GM21619 (cell line): Measurements from ENCODE around the gene PTPRK.

Source experiments
- ATAC-seq: cut with Tn5 transposase; IDR thresholded peaks from one replicate; pipeline ENCODE4 v1.9.1; 2021; ENCODE audit not compliant: unreplicated experiment

PTPRK gene

DNA sequence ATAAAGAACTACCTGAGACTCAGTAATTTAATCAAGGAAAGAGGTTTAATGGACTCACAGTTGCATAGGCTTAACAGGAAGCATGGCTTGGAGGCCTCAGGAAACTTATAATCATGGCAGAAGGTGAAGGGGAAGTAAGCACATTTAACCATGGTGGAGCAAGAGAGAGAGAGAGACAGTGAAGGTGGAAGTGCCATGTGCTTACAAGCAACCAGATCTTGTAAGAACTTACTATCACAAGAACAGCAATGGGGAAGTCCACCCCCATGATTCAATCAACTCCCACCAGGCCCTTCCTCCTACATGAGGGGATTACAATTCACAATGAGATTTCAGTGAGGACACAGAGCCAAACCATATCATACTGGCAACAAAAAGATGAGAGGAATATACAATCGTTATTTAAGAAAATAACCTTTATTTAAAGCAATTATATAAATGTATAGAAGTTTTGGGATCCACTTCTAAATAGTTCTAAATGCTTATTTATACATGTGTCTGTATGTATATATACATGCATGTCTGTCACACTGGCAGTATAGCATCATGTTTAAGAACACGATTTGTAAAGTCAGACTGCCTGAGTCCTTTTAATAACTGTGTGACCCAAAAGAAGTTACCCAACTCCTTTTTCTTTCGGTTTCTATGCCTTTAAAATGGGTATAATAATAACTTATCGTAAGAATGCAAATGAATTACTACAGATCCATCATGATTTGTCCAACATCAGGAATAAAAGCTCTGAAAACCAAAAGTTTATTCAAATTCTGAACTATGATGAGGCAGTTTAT lies 363.9 kb downstream of the PTPRK start:
- ATAC-seq: no peak

DNA sequence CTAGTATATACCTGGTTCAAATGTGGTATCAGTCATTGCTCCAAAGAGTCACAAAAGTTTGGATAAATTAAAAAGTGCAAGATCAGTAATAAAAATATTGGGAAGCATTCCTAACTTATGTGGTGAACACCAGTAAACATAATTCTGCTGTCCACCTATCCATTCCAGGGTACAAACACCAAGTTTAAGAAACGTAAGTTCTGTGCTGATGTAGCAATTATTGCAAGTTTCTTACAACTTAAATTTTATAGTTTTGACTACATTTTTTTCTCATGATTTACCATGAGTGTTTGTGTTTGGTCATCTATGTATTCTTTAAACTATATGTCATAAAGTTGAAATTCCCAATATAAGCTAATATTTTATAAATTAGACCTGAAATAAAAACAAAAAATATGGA lies 364.6 kb downstream of the PTPRK start:
- ATAC-seq: no peak

GRCh38 chr6:128152551-128152950 lies 367.8 kb downstream of the PTPRK start:
- ATAC-seq: no peak

GRCh38 chr6:128150376-128150775 lies 370.0 kb downstream of the PTPRK start:
- ATAC-seq: no peak

DNA sequence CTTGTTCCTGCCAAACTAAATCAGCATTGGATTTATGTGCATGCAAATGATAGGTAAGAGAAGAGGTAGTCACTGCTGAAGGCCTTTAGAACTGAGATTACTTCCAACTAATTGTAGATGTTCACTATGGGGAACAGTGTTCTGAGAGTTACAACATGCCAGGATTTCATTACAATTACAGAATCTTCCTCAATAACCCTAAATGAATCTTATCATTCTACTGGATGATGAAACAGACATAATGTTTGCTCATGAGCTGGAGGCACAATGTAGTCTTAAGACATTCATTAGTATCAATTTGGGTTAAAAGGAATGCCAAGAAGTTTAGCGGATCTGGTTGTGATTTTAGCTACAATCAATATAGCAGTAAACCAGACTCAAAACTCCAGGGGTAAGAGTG lies 370.6 kb downstream of the PTPRK start:
- no peak for ATAC-seq

- ATAC-seq: no peak
Measured at GRCh38 chr6:128144320-128144719, 376.1 kb downstream of the PTPRK start.

GRCh38 chr6:128141932-128142331 lies 378.5 kb downstream of the PTPRK start:
- ATAC-seq: no peak

- no peak for ATAC-seq
Measured at GRCh38 chr6:128139519-128139918, 380.9 kb downstream of the PTPRK start.

GRCh38 chr6:128138694-128139093 lies 381.7 kb downstream of the PTPRK start:
- ATAC-seq: no peak

- no peak for ATAC-seq
Measured at GRCh38 chr6:128135325-128135724, 385.1 kb downstream of the PTPRK start.

GRCh38 chr6:128131566-128131965 lies 388.8 kb downstream of the PTPRK start:
- no peak for ATAC-seq

DNA sequence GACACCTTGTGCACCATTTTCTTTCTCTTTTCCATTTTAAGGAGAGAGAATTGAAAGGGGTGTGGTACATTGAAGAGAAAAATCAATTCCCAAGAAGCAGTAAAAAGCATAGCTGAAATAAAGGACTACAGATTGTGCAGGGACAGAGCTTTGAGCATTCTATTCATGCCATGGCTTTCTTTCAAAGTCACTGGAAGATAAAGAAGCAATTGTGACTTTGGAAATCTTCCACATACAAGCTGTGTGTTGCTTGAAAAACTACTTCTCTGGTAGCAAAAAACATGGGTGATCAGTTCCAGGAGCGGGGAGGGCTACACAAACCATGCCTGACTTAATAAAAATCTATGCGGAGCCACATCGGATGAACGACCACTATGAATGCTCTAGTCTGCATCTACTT lies 389.4 kb downstream of the PTPRK start:
- ATAC-seq: no peak

GRCh38 chr6:128129679-128130078 lies 390.7 kb downstream of the PTPRK start:
- ATAC-seq: no peak

GRCh38 chr6:128127650-128128049 lies 392.7 kb downstream of the PTPRK start:
- no peak for ATAC-seq

- ATAC-seq: no peak
Measured at GRCh38 chr6:128124713-128125112, 395.7 kb downstream of the PTPRK start.

DNA sequence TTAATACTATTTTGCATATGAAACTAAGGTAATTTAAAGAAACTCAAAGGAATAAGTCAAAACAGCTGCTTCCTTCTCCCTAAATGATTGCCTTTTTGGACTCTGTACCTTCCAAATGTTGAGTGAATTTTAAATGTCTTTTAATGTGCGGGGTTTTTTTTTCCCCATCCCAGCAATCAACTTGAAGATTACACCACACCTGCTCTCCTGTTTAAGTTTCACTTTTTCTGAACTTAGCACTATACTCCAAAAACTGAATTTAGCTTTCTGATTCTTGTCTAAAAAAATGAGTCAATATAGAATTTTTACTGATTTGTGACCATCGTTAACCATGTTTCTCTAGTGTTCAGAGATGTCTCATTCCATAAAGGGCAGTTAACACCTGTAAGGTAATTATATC lies 398.8 kb downstream of the PTPRK start:
- ATAC-seq: no peak

- ATAC-seq: no peak
Measured at GRCh38 chr6:128121190-128121589, 399.2 kb downstream of the PTPRK start.

DNA sequence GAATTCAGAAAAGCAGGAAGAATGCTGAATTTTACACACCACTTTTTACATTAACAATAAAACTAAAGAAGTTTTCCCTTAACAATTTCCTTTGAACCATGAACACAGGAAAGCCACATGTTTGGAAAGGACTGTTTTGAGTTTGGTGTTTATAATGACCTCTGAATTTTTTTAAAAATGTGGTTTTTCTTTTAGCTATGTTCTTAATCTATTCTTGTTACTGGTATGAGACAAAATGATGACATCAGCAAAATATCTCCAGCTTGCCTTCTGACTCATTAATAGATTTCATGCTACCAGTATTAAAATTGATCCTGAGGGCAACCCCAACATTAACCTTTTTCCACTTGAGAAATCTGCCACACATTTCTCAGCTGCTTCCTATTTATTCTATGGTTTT lies 402.0 kb downstream of the PTPRK start:
- no peak for ATAC-seq

DNA sequence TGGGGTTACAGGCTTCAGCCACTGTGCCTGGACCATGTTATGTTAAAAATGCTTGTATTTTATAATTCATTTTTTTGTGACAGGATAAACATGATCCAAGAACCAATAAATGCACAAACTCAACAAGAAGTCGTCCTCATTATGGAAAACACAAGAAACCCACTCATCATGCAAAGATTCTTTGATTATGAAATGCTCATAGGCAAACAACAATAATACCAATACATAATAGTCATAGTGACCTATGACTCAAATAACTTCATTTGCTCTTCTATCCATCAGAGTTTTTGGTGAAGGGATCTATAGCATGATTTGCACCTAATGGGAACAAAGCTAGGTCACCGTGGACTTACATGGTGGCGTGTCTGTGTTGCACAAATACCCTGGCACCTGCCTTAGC lies 402.5 kb downstream of the PTPRK start:
- no peak for ATAC-seq

DNA sequence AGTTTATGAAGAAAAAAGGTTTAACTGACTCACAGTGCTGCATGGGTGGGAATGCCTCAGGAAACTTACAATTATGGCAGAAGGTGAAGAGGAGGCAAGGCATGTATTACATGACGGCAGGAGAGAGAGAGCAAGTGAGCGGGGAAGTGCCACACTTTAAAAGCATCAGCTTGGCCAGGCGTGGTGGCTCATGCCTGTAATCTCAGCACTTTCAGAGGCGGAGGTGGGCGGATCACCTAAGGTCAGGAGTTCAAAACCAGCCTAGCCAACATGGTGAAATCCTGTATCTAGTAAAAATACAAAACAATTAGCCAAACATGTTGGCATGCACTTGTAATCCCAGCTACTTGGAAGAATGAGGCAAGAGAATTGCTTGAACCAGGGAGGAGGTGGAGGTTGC lies 406.2 kb downstream of the PTPRK start:
- ATAC-seq: no peak

GRCh38 chr6:128112494-128112893 lies 407.9 kb downstream of the PTPRK start:
- ATAC-seq: peak; percentile 74

- no peak for ATAC-seq
Measured at GRCh38 chr6:128111096-128111495, 409.3 kb downstream of the PTPRK start.

GRCh38 chr6:128107682-128108081 lies 412.7 kb downstream of the PTPRK start:
- no peak for ATAC-seq
